Sigmoid colon (tissue), 7 donors: Measurements from ENCODE around the gene PGAP3. TPM values are rescaled to one million over a fixed set of nuclear protein-coding genes. Genes with fewer than 3 reads are reported as not detected.

Source experiments
- DNase-seq: peaks from one replicate; pipeline ENCODE4 v3.0.0-alpha.2; 2019
- H3K27ac ChIP-seq, 4 donors: fragments of 200-600 bp; sonication (generic); one replicate each; pipeline ENCODE4 v1.5.1; 2016 to 2019; ENCODE audit warnings: mild to moderate bottlenecking in 1 of 4
- H3K27me3 ChIP-seq, 3 donors: fragments of 200-600 bp; sonication (generic); one replicate each; pipeline ENCODE4 v1.5.1; 2019; ENCODE audit warnings: mild to moderate bottlenecking in 1 of 3
- H3K36me3 ChIP-seq, 4 donors: fragments of 200-600 bp; sonication (generic); one replicate each; pipeline ENCODE4 v1.5.1; 2016 to 2019
- H3K4me1 ChIP-seq, 4 donors: fragments of 200-600 bp; sonication (generic); one replicate each; pipeline ENCODE4 v1.5.1; 2017 to 2019
- H3K4me3 ChIP-seq, 4 donors: fragments of 200-600 bp; sonication (generic); one replicate each; pipeline ENCODE4 v1.5.1; 2017 to 2019; ENCODE audit warnings: mild to moderate bottlenecking in 2 of 4, moderate library complexity in 1 of 4
- H3K9me3 ChIP-seq, 4 donors: fragments of 200-600 bp in 3 of 4; sonication (generic) in 3 of 4; one replicate each; pipeline versions ENCODE4 v1.5.1 to v1.6.1; 2013 to 2019
- EP300 ChIP-seq, 4 donors: sonication (generic); formaldehyde crosslinking; IDR thresholded peaks; one replicate each; pipeline ENCODE4 v1.6.1; 2017; ENCODE audit warnings: antibody characterized with exemption in 4 of 4
- POLR2A ChIP-seq, 2 donors: fragments of 450-650 bp; IDR thresholded peaks; one replicate each; pipeline ENCODE4 v1.6.1; 2016; ENCODE audit warnings: antibody characterized with exemption in 2 of 2, mild to moderate bottlenecking in 2 of 2, moderate library complexity in 2 of 2
- POLR2AphosphoS5 ChIP-seq, 4 donors: sonication (generic); formaldehyde crosslinking; IDR thresholded peaks; one replicate each; pipeline ENCODE4 v1.6.1; 2017; ENCODE audit warnings: antibody characterized with exemption in 4 of 4
- WGBS, 2 donors: extraction: QIAGEN DNeasy Blood & Tissue Kit; methylation state at CpG; one replicate each; pipeline ENCODE4 v1.1.7; 2013; 5-methylcytosine and 5-hydroxymethylcytosine counted together
- intact Hi-C: fragments of 100-400 bp; cut with DNase I; formaldehyde crosslinking; loops from one replicate; pipeline ENCODE4 v1.15.1; 2023
- polyA plus RNA-seq, 3 donors: library from polyadenylated mRNA; stranded (reverse); fragments of 200-250 nt; gene quantifications; one replicate each; pipeline ENCODE4 v1.2.3, GENCODE V29; 2013
- total RNA-seq, 4 donors: library from RNA; depleted of rRNA; stranded (reverse); fragments of >200 nt; gene quantifications; one replicate each; pipeline ENCODE4 v1.1.0, GENCODE V29; 2016
- TF ChIP-seq, protein P1 (sequence below), 4 experiments: fragments of 450-650 bp in 3 of 4; fragments of 200-600 bp in 1 of 4; IDR thresholded peaks; one replicate each; pipeline ENCODE4 v1.5.1; 2016 to 2019; ENCODE audit warnings: antibody characterized with exemption in 4 of 4, mild to moderate bottlenecking in 3 of 4, moderate library complexity in 2 of 4
- donor health status: healthy with polysubstance abuse.
- donor health status: Bipolar disorder and iron deficiency.
- donor health status: healthy.

PGAP3 gene
- total and polyA plus RNA-seq, 7 donors = 6.9 to 29.6 (median 8.3) TPM

DNA sequence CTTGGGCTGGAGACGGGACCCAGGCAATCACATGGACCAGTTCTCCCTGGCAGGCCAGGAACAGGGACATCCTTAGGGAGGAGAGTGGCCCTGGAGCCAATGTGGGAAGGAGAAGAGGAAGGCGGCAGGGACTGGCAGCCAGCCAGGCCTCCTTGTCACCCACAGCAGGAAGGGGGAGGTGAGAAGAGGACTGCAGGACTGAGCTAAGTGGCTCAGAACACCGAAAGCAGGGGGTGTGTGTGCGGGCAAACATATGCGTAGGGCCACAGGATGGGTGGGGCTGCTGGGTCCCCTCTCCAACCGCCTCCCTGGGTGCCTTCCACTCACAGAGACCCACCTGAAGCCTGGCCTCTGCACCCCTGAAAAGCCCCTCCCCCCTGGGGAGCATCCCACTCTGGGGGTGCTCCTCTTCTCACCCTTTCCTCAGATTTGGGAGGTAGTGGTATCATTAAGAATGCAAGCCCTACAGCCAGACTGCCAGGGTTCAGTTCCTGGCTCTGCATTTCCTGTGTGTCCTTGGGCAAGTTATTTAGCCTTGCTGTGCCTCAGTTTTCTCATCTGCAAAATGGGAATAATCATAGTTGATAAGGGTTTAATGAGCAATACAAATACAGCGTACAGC is 11.5 kb downstream of the PGAP3 start:
- Histone ChIP-seq H3K9me3 (no peaks in the 10 kb centered on the region), H3K4me3 (no peak overlapping the region), H3K27me3 (peaks cover 6 to 12% (median 9%) of the 10 kb centered on the region in 3 donors), H3K4me1 (peaks cover 0 to 6% (median 0%) of the 10 kb centered on the region in 4 donors), H3K27ac (no peak overlapping the region), H3K36me3 (peaks cover 0 to 16% (median 0%) of the 10 kb centered on the region in 4 donors)
- no peak for DNase-seq
- TF ChIP-seq EP300 (IDR thresholded peaks at IDR 0.05) = no peak
- intact Hi-C loops = no loop called here
- 21 to 34% methylated on average over 7 of the region's 7 CpGs for WGBS, 2 donors

- H3K36me3 ChIP-seq = peaks cover 0 to 8% (median 0%) of the 10 kb centered on the region in 4 donors
- H3K9me3 ChIP-seq = no peaks in the 10 kb centered on the region
- TF ChIP-seq, protein P1, sequence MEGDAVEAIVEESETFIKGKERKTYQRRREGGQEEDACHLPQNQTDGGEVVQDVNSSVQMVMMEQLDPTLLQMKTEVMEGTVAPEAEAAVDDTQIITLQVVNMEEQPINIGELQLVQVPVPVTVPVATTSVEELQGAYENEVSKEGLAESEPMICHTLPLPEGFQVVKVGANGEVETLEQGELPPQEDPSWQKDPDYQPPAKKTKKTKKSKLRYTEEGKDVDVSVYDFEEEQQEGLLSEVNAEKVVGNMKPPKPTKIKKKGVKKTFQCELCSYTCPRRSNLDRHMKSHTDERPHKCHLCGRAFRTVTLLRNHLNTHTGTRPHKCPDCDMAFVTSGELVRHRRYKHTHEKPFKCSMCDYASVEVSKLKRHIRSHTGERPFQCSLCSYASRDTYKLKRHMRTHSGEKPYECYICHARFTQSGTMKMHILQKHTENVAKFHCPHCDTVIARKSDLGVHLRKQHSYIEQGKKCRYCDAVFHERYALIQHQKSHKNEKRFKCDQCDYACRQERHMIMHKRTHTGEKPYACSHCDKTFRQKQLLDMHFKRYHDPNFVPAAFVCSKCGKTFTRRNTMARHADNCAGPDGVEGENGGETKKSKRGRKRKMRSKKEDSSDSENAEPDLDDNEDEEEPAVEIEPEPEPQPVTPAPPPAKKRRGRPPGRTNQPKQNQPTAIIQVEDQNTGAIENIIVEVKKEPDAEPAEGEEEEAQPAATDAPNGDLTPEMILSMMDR (IDR thresholded peaks at IDR 0.05) = no peak
- TF ChIP-seq EP300 (IDR thresholded peaks at IDR 0.05) (no peak), POLR2A (IDR thresholded peaks at IDR 0.05) (no peak), POLR2AphosphoS5 (IDR thresholded peaks at IDR 0.05) (no peak)
- peaks cover 0 to 6% (median 0%) of the 10 kb centered on the region in 4 donors for H3K4me1 ChIP-seq
- intact Hi-C loops = no loop called here
- DNase-seq = no peak
- no peak overlapping the region for H3K27ac ChIP-seq
- 38 to 71% methylated on average over 10 of the region's 10 CpGs for WGBS, 2 donors
- no peak overlapping the region for H3K4me3 ChIP-seq
- H3K27me3 ChIP-seq = peaks cover 11 to 20% (median 17%) of the 10 kb centered on the region in 3 donors
Measured at GRCh38 chr17:39675390-39676082, 12.3 kb downstream of the PGAP3 start.

GRCh38 chr17:39674702-39675389 is 13.0 kb downstream of the PGAP3 start:
- intact Hi-C loops = no loop called here

GRCh38 chr17:39674179-39674578 is 13.7 kb downstream of the PGAP3 start:
- intact Hi-C loops = no loop called here
- no peaks in the 10 kb centered on the region for H3K36me3 ChIP-seq
- H3K27ac ChIP-seq = no peak overlapping the region
- no peak for TF ChIP-seq POLR2AphosphoS5 (IDR thresholded peaks at IDR 0.05)
- no peak for TF ChIP-seq EP300 (IDR thresholded peaks at IDR 0.05)
- TF ChIP-seq, protein P1 (IDR thresholded peaks at IDR 0.05) = no peak
- no peak for TF ChIP-seq POLR2A (IDR thresholded peaks at IDR 0.05)
- H3K27me3 ChIP-seq = peaks cover 23 to 33% (median 30%) of the 10 kb centered on the region in 3 donors
- H3K9me3 ChIP-seq = no peaks in the 10 kb centered on the region
- no peak for DNase-seq
- H3K4me1 ChIP-seq = peaks cover 0 to 6% (median 0%) of the 10 kb centered on the region in 4 donors
- H3K4me3 ChIP-seq = no peak overlapping the region
- WGBS, 2 donors = 80 to 82% methylated on average over 5 of the region's 5 CpGs

More at GRCh38 chr17:39674702-39675389, 13.0 kb downstream of the PGAP3 start:
- no peak for DNase-seq
- WGBS, 2 donors = 16 to 32% methylated on average over 11 of the region's 11 CpGs
- TF ChIP-seq POLR2AphosphoS5 (IDR thresholded peaks at IDR 0.05) = no peak
- no peak for TF ChIP-seq POLR2A (IDR thresholded peaks at IDR 0.05)
- TF ChIP-seq EP300 (IDR thresholded peaks at IDR 0.05) = no peak
- TF ChIP-seq, protein P1 (IDR thresholded peaks at IDR 0.05) = no peak
- Histone ChIP-seq H3K9me3 (no peaks in the 10 kb centered on the region), H3K4me3 (no peak overlapping the region), H3K36me3 (peaks cover 0 to 3% (median 0%) of the 10 kb centered on the region in 4 donors), H3K27ac (no peak overlapping the region), H3K27me3 (peaks cover 16 to 26% (median 24%) of the 10 kb centered on the region in 3 donors), H3K4me1 (peaks cover 0 to 6% (median 0%) of the 10 kb centered on the region in 4 donors)
